HG02943 (cell line): ENCODE measurements around the gene AGAP3.

Source experiments
- ATAC-seq: cut with Tn5 transposase; IDR thresholded peaks from one replicate; pipeline ENCODE4 v1.9.1; 2021; ENCODE audit warnings: mild to moderate bottlenecking, low read depth, moderate library complexity; ENCODE audit not compliant: unreplicated experiment

AGAP3 gene

DNA sequence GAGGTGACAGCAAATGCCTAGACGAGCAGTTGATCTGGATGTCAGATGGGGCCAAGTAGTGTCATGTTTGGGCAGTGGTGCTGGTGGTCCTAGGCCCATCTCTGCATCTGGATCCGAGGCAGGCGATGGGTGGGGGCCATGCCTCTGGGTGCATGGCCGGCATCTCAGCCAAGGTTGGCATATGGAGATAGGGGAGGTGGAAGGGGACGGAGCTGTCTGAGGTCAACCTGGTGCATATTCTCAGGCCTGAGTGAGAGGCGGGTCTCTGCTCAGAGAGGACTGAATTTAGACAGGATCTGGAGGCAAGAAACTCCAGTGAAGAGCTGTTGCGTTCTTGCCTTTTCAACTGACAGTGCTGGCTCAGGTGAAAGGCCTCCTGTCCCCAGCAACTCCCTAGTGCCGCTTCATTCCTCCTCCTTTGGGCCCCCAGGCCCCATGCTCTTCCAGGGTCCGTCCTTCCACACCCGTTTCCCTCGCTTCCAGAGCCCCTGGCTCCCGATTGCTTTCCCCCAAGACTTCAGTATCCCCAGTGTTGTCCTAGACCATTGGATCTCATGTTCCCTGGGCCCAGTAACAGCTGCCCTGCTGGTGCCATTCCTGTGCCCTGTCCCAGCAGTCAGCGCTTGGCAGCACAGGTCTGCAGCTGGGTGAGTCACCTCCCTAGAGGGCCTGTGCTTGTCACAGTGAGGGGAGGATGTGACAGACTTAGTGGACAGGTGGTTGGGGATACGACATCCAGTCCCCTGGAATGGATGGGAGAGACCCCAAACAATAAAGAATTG is 48.7 kb downstream of the AGAP3 start:
- ATAC-seq: no peak

GRCh38 chr7:151135525-151135845 is 49.2 kb downstream of the AGAP3 start:
- ATAC-seq: no peak

- ATAC-seq: no peak
These were observed 49.9 kb downstream of the AGAP3 start for GRCh38 chr7:151135866-151136843.

- ATAC-seq: no peak
These were observed 50.9 kb downstream of the AGAP3 start for GRCh38 chr7:151137076-151137675.

- no peak for ATAC-seq
These were observed 51.5 kb downstream of the AGAP3 start for GRCh38 chr7:151137791-151138152.

DNA sequence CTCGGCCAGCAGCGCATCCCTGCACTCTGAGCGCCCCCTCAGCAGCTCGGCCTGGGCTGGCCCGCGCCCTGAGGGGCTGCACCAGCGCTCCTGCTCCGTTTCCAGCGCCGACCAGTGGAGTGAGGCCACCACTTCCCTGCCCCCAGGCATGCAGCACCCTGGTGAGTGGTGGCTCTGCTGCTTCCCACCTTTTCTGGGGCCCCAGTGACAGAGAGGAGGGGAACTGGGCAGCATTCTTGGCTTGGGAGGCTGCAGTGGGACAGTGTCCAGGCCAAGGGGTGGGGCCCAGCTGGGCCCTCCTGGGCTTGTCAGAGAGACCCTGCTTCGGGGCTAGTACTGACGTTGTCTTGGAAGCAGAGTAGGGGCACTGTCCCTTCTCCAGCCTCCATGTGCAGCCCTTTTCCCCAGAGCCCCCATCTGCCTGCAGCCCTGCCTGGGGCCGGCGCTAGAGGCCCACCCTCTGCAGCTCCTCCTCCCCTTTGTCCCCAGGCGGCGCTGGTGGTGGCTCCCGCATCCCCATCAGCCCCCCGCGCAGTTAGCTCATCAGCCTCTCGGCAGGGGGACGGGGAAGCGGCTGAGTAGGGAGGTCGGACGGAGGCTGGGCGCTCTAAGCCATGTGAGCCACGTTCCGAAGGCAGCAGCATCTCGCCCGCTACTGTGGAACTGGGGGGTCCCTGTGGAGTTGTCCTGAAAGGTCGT is 52.0 kb downstream of the AGAP3 start:
- ATAC-seq: no peak

DNA sequence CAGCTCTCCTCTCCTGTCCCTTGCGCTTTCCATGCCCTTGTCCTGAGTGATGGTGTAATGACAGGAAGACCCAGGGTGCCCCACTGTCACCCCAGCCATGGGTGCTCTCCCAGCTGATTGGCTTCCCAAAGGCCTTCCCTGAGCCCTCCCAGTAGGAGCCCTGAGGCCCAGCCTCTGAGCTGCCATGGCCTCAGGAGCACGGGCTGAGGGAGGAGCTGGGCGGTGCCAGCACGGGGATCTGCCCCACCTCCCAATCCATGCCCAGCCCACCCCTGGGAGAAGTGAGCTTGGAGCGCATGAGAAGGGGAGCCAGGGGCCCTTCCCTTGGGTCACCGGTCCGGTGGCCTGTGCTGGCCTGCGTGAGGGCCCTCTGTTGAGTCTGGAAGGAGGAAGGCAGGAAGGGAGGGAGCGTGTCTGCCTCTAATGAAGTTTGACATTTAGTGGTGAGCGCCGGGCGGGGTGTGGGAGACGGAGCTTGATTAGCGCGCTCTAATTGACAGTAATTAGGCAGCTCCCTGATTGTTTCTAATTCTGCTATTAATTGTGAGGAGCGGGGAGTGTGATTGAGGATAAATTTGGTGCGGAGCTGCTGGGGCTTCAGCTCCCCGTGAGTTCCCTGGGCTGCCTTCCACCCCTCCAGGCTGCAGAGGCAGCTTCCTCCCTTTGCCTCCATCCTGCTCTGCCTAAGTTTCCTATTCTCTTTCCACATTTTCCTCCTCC is 53.0 kb downstream of the AGAP3 start:
- ATAC-seq: no peak

DNA sequence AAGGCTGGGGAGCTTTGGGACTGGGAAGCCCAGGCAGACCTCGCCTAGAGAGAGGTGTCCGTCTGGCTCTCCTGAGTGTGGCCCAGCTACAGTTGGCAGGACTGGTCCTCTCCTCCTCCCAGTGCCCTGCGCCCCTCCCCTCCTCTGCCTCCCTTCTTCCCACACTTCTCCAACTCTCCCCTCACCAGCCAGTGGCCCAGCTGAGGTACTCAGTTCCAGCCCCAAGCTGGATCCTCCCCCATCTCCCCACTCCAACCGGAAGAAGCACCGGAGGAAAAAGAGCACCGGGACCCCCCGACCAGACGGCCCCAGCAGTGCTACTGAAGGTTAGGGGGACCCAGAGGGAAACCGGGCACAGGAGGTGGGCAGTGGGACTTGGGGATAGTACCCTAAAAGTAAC is 53.5 kb downstream of the AGAP3 start:
- ATAC-seq: no peak

DNA sequence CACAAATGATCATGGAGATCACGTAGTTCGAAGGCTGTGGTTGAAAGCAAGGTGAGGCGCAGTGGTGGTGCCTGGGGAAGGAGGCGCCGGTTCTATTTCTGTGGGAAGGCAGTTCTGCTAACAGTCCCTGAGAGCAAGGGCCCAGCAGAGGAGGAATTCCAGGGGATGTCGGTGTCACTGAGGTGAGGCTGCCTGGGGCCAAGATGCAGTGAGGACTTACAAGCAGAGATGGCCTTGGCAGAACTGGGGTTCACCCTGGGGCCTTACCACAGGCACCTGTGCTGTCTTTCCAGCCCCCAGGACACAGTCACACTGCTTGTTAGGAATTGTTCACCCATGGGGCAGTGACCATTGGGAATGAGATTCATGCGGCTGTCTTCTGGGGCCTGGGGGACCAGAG is 54.6 kb downstream of the AGAP3 start:
- ATAC-seq: no peak

- ATAC-seq: no peak
These were observed 55.1 kb downstream of the AGAP3 start for GRCh38 chr7:151141311-151141854.

GRCh38 chr7:151141855-151142685 is 55.8 kb downstream of the AGAP3 start:
- ATAC-seq: no peak

DNA sequence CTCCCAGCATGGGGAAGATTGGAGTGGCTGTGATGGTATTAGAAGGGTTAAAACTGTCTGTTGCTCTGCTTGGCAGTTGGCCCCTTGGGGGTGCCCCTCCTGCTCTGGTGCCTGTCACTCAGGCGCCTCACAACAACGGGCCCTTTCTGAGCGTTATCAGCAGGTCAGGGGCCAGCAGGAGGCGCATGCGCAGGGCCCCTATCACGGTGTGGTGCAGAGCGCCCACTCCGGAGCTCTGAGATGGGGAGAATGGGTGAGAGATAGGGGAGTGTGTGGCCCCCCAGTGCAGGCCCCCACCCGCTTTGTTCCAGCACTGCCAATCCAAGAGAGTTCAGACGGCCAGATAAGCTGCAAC is 56.4 kb downstream of the AGAP3 start:
- no peak for ATAC-seq

- no peak for ATAC-seq
These were observed 57.2 kb downstream of the AGAP3 start for GRCh38 chr7:151143261-151144015.

DNA sequence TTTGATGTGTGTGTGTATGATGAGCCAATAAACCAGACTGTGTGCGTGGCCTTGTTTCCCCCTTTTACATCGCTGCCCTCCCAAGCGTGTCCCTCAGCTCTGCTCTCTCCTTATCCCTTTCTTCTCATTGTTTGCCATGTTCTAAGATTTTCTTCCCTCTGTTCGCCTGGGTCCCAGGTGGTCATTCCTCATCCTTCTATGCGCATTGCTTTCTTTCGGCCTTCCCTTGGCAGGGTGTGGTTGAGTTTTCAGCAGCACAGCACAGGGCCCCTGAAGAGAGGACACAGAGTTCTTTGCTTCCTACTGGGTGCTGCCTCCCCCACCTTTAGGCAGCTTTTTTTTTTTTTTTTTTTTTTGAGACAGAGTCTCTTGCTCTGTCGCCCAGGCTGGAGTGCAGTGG is 58.1 kb downstream of the AGAP3 start:
- ATAC-seq: no peak

GRCh38 chr7:151146761-151147160 is 60.5 kb downstream of the AGAP3 start:
- ATAC-seq: no peak

DNA sequence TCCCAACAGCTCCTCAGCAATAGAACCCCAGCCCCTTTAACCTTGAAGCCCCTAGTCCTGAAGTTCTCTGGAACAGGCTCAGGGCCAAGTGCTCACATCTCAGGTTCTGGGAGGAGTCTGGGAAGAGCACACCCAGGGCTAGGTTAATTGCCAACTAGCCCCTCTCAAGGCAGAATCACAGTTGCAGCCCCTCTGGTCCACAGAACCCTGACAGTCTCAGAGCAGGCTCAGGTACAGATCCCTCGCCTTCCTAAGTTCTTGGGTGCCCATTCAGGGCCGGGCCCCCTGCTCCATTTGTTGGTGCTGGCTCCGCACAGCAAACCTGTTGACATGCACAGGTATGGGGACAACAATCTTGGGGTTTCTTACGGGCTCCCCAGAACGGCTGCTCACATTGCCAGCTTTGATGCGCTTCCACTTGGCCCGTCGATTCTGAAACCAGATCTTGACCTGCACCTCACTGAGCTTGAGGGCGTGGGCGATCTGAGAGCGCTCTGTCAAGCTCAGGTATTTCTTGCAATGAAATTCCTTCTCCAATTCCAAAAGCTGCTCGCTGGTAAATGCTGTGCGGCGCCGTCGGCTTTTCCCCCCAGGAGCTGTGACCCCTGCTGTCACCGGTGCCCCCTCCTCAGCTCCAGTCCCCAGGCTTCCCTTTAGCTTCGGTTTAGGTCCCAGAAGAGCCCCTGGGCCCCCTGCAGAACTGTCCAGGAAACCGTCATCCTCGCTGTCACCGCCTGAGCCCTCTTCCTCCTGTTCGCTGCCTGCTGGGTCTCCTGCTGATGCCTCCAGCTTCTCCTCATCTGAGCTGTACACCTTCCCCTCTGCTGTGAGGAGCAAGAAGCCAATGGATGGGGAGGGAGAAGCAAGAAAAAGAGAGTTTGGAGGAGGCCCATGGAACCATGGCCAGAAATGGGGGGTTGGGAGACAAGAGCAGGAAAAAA is 62.3 kb downstream of the AGAP3 start:
- ATAC-seq: no peak

- ATAC-seq: no peak
These were observed 64.1 kb downstream of the AGAP3 start for GRCh38 chr7:151150388-151150787.
